GM19324 (cell line): Measurements from ENCODE around the gene KCNS1.
A peak's percentile ranks its signal among the peaks of the same experiment; 100 is the strongest.
"Not testable (repeated sequence)": the region's sequence is repeated elsewhere in the genome, so short reads cannot be mapped to it uniquely, and the experiment has no call there.

Experiments
- ATAC-seq: cut with Tn5 transposase; IDR thresholded peaks from one replicate; pipeline ENCODE4 v1.9.1; 2021; ENCODE audit warnings: mild to moderate bottlenecking, moderate library complexity; ENCODE audit not compliant: unreplicated experiment, low FRiP score

KCNS1 gene

DNA sequence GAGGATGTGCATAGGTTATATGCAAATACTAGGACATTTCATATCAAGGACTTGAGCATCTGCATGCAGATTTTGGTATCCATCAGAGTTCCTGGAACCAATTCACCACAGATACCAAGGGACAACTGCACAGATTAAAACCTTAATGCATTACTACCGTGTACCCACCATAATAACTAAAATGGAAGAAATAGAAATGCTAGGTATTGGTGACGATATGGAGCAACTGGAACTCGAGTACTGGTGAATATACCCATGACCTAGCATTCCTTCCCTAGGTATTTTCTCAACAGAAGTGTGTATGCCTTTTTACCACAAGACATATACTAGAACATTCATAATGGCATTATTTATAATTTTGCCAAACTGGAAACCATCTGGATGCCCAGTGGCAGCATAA lies 18.5 kb downstream of the KCNS1 start:
- no peak for ATAC-seq

DNA sequence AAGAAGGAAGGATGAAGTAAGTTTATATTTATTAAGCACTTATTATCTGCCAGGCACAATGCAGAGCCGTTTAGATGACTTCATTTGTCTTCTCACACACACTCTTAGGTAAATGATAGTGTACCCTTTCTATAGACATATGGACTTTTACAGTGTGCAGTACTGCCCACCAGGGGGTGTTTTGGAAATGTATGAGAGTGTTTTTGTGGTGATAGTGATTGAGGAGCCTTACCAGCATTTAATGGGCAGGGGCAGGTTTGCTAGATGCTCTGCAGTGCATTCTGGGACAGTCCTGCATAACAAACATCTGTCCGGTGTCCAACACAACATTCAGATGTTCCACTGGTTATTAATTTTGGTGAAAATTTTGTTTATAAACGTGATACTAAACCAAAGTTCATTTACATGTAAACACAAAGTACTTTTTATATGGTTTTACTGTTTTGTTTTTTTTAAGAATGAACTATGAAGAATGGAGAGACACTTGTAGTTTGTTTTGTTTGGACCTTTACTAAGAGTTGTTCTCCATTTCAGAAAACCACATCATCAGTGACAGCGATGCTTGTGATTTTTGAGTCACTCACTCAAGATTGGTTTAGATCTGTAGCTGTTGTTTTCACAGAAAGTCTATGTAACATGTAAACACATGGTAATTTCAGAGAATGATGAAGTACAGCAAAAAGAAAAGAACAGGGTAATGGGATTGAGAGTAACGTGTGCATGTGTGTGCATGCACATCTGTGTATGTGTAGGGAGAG lies 19.9 kb downstream of the KCNS1 start:
- ATAC-seq = no peak

DNA sequence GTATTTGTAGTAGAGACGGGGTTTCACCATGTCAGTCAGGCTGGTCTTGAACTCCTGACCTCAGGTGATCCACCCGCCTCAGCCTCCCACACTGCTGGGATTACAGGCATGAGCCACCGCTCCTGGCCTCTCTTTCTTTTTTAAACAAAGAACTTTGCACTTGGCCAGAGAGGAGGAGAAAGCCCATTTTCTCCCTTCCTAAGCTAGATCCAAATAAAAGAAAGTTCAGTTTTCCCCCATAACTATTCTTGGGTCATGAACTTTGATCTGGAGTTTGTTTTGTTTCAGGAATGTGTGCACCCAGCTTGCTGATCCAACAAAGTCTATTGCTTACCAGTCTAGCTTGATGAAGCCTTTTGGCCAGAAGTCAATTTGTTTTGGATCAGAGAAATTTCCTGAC lies 23.4 kb downstream of the KCNS1 start:
- no peak for ATAC-seq

DNA sequence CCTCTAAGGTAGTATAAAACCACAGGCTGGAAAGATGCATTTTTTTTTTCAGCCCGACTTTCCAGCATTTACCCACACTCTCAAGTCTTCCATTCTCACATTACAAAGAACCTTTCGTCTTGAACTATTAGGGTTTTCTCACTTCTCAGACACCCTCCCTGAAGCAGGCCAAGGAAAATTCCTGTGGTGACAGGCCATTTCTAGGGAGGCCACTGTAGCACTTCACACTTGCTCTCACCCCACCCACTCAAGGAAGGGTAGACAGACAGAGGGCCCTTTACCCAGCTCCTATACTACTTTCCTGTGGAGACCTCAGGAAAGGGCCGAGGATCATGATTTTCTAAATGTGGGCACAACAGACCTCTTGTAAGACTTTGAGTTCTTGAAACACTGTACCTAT lies 27.7 kb downstream of the KCNS1 start:
- no peak for ATAC-seq

DNA sequence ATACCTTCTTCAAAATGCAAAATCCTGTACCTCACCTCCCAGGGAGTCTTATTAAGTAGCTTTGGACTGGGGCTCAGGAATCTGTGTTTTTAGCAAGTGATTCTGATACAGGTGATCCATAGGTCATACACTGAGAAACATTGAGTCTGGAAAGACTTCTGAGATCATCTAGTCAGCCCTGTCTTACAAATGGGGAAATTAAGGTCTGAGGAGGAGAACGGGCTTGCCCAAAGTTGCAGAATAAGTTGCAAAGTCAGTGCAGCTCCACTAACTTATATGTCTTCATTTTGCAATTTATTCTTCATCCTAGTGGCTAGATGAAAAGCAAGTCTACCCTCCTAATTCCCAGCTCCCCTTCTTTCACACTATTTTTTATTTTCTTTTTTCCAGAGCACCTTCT lies 28.9 kb downstream of the KCNS1 start:
- ATAC-seq = no peak

DNA sequence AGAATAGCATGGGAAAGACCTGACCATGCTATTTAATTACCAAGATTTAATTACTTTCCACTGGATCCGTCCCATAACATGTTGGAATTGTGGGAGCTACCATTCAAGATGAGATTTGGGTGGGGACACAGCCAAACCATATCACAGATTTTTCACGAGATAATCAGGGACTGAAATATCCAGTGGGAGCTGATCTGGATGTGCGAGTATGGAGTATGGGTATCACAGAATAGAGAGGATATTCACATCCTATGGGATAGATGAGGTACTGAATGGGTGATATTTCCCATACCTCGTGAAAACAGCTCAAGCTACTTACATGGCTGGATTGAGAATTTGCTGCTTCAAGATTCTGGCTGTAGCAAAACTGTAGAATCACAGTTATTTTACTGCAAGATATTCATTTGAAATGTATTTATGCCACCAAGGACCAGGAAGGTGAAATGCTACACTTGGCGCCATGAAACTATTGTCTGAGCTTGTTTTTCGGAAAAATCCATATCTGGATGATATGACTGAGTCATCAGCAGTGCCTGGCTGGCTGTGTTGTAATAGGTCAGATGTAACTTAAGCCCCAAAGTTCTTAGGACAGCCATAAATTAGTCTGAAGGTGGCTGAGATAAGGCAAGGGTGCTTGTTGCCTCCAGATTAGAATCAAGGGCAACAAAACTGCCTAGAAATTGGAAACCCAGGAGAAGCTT lies 29.8 kb downstream of the KCNS1 start:
- no peak for ATAC-seq

DNA sequence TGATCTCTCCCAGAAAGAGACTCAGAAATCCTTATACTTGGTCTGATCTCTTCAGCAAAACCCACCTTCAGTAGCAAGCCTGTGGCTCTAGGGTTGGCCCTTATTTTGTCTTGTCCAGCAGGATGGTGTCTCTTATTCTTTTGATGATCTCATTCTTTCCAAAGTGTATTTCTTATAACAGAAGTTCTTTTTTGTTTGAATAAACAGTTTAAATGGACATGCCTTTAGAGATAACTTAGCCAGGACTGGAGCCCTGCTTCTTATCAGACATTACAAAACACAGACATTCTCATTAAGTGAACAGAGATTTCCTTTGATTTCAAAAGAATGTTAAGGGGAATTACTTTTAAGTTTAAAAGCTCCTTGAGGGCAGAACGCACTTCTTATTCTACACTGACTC lies 31.7 kb downstream of the KCNS1 start:
- no peak for ATAC-seq

DNA sequence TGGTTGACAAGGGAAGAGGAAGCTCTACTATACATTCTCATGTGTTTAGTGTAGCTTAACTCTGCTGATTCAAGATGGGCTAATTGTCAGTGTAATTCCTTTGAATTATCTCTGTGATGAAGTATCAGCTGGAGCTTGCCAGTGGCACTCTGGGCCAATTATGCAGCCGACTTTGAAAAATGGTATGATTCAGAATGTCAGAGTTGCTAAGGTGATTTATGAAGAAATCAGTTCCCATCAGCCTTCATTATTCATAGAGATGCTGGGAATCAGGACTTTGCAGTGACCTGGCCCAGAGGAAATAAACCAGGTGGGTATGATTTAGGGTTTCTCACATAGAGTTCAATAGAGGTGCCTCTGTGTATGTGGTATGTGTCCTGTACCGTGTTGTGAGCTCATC lies 33.4 kb downstream of the KCNS1 start:
- ATAC-seq = no peak

DNA sequence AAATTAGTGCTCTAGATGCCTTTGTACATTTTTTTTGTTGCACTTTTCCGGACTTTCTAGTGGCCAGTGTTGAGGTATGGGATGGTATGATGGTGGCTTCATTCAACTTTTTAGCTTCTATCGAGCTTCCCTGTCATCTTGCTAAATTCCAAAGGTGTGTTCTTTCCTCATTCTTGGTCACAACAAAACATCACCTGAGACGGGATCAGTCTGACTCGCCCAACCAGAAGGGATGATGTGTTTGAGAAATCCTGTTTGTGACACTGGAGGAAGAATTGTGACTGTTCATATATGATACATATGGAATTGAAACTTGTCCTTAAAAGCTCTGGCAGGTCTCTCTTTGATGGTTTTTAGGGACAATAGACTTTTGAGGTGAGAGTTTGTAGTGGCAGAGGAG lies 33.8 kb downstream of the KCNS1 start:
- no peak for ATAC-seq

DNA sequence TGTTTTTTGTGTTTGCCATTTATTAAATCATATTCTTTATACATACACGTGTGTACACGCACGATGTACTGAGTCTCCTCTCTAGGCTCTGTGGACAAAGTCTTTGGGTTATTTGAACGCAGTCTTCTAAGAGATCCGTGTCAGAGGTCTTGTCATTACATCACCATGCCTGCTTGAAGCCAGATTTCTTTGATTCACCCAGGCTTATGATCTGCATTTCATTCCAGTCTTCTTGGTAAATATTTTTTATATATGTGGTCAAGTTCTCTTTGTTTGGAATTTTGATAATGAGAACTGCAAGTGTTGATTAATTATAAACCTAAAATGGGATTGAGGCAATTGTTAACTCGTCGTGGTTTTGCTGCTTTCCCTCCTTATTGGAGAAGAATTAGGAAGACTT lies 34.6 kb downstream of the KCNS1 start:
- no peak for ATAC-seq

DNA sequence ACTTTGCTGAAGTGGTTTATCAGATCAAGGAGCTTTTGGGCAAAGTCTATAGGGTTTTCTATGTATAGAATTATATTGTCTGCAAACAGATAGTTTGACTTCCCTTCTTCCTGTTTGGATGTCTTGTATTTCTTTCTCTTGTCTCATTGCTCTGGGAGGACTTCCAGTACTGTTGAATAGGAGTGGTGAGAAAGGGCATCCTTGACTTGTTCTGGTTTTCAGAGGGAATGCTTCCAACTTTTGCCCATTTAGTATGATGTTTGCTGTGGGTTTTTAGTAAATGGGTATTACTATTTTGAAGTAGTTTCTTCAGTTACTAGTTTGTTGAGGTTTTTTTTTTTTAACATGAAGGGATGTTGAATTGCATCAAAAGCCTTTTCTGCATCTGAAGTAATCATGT lies 36.1 kb downstream of the KCNS1 start:
- ATAC-seq = no peak

DNA sequence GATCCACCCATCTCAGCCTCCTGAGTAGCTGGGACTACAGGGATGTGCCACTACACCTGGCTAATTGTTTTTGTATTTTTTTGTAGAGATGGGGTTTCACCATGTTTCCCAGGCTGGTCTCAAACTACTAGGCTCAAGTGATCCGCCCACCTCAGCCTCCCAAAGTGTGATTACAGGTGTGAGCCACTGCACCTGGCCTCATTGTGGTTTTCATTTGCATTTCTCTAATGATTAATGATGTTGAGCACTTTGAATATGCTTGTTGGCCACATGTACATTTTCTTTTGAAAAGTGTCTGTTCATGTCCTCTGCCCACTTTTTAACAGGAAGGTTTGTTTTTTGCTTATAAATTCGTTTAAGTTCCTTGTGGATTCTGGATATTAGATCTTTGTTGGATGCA lies 37.8 kb downstream of the KCNS1 start:
- ATAC-seq = not testable (repeated sequence)

DNA sequence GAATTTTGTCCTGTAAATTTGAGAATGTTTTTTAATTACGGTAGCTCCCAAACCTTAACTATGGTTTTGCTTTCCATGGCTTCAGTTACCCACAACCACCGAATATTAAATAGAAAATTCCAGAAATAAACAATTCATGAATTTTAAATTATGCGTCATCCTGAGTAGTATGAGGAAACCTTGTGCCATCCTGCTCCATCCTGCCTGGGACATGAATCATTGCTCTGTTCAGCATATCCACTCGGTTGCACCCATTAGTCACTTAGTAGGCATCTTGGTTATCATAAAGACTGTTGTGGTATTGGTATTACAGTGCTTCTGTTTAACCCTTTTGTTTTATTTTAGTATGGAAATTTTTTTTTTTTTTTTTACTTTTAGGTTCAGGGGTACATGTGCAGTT lies 39.7 kb downstream of the KCNS1 start:
- ATAC-seq = no peak

DNA sequence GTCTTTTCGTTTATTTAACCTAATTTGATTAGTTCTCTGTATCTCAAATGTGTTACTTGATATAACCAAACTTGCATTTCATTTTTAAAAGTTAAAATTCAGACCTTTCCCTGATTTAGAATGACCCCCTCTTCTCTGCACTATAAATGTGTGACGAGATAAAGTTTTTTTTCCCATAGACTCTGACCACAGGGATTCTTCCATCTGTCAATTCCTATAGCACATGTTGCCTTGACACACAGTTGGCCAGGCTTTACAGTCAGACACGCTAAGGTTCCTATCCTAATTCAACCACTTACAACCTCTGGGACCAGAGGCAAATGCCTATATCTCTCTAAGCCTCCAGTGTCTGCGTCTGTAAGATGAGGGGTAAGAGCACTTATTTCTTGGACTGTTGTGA lies 40.6 kb downstream of the KCNS1 start:
- ATAC-seq = no peak

DNA sequence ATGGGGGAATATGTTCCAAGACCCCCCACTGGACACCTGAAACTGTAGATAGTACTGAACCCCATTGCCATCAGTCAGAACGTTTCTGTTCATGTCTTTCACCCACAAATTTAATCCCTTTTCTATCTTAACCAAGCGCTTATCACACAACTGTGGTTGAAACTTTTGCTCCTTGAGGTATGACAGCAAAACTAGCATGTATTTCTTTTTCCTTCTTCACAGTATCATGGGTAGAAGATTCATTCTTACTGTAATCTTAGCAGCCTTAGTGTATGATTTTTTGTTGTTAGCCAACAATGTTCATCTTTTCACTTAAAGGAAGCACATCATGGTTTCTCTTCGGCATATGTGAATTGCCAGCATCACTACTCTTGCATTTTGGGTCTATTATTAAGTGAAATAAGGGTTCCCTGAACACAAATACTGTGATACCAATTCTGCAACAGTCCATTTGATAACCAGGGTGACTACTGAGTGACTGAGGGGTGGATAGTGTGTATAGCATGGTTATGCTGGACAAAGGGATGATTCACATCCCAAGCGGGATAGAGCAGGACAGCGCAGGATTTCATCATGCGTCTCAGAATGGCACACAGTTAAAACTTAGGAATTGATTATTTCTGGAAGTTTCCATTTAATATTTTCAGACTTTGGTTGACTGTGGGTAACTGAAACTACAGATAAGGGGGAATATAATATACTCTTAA lies 41.8 kb downstream of the KCNS1 start:
- ATAC-seq = no peak

DNA sequence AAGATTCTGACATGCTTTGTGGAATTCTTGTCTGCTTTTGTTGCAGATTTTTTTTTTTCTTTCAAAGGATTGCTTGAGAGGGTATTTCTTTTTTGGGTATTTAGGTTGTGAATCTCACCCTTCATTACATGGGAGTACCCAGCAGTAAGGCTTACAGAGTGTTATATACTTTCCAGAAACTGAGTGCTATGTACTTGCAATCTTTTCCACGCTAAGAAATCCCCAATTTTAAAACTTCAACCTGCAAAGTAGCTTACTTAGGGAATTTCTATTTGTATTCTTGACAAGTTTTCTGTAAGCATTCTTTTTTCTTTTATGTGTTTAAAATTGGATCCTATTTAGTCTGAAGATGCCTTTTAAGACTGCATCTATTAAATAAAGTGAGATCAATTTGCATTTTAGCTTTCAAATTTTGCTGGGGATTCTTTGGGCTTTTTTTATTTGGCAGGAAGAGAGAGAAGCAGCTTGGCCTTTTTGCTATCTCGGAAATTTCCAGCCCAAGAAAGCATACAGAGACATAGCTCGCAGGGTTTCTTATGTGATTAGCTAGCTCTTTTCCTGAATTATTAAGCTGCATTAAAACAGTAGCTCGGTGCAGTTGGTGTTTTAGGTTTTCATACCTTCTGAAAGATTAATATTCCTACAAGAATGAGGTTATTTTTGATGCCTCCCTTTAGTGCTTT lies 42.6 kb downstream of the KCNS1 start:
- no peak for ATAC-seq

DNA sequence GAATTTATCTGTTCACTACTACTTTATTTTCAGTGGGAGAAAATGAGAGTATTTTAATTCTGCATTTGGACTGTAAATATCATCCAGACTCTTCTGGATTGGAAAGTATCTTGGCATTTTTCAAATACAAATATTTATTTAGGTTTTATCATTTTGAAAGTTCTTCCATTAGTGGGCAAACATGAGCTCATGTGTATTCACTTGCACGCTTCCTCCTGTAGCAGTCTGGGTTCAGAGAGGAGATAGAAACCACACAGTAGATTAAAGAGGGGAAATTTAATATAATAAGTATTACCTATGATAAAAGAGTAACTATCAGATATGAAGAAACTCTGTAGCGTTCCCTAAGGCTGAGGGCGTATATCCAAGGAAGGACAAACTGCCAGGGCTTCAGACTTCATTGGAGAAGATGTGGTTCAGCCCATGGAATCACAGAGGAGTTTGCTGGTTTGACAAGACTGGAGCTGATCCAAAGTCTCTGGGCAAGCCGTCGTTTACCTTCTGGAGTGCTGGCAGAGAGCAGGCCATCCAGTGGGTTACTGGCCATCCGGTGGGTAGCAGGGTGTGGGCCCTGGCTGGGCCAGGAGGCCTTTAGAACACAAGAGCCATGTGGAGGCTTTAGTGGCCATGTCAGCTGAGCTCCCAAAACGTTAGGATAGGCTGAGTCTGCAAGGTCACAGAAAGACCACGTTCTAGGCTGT lies 44.3 kb downstream of the KCNS1 start:
- no peak for ATAC-seq

DNA sequence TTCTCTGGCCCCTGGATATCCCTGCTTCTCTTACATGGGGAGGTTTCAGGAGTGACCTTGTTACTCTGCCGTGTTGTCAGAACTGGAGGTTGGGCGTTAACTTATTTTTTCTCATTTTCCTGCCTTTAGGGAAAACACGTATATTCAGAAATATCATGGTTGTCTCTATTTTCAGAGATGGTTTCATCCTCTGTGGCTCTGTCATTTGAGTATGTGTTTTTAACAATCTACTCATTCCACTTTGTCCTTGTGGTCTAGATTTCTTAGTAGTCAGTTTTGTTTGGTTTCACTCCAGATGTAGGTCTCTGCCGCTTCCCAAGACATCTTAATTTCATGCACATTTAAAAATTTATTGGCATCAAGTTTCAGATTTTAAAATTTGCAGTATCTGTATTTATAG lies 45.9 kb downstream of the KCNS1 start:
- no peak for ATAC-seq

DNA sequence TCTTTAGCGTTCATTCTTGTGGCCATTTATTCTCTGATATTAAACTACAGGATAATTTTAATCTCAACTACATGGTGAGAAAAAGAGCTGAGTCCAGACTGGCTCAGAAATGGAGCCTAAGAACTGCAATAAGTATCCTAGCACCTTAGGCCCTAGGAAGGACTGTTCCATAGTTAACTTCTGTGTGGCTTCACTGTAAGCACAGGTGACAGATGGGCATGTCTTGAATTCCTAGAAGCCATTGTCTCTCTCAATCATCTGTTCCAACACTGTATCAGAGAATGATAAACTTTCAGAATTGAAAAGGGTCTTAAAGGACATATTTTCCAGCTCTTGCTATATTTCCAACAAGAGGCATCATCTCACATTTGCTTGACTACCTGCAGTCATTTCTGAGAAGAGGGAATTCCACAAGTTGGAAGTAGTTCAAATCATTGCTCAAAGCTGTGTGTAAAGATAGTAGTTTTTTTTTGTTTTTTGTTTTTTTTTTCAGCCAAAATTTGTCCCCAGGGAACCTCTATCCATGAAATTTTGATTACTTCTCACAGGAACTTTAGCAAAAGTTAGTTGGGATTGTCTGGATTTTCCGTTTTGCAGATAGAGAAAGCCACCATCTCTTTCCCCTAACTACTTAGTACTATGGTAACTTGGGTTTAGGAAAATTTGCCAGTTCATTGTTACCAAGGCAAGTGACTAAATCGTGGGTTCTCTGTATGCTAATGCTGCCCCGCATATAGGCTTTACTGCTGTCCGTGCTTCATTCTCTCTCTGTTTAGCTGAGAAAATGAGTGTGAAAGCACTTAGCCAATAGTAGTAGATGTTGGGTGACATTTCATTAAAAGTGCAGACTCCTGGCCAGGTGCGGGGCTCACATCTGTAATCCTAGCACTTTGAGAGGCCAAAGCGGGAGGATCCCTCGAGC lies 47.2 kb downstream of the KCNS1 start:
- peak; percentile 1 for ATAC-seq
